Measurements from ENCODE around the gene NHSL1.
"Not testable (repeated sequence)": the region's sequence is repeated elsewhere in the genome, so short reads cannot be mapped to it uniquely, and the experiment has no call there.

Gene NHSL1

DNA sequence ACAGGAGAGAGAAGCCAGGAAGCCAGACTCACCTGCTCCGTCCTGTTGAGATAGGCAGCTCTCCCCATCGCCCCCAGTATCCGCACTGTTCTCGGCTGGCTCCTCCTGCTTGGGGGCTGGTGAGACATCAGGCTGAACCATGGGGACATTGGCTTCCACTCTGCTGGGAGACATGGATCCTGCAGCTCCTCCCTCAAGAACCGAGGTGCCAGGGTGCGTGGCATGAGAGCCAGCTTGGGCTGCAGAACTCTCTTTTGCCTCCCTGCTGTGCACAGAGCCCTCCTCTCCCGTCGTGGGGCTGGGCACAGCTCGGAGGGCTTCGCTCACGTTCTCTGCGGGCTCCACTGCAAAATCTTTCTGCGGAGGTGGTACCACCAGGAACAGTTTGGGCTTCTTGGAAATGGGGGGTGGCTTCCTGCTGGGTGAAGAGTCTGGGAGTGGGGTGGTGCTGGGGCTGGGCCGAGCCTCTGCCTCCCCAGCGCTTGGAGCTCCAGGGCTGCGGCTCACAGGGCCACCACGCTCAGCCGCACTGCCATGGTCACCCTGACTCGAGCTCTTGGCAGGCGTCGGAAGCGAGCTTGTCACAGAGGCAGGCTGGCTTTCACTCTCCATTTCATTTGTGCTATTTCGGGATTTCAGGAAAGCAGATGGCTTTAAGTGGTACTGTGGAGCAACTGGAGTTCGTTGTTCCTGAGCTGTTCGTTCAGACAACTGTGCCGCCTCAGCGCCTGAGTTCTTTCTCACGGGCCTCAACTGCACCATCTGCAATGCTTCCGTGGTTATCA lies 68.7 kb downstream of the NHSL1 start:
- Histone ChIP-seq H3K9ac (ENCODE audit: low read depth in 1 of 2, low read length in 2 of 2) (no peak overlapping the region), H3K4me3 (ENCODE audit: low read length in 2 of 2) (no peak overlapping the region), H3K4me1 (ENCODE audit: control insufficient read depth in 2 of 2, insufficient read depth in 2 of 2, low read length in 2 of 2) (peaks cover 0 to 3% of the 10 kb centered on the region in 2 donors), H3K9me3 (ENCODE audit: control insufficient read depth in 2 of 2, low read length in 2 of 2) (no peaks in the 10 kb centered on the region), H3K27ac (ENCODE audit: low read depth in 2 of 2, low read length in 2 of 2) (no peak overlapping the region), H3K27me3 (ENCODE audit: control insufficient read depth in 2 of 2, insufficient read depth in 2 of 2, low read length in 2 of 2) (no peaks in the 10 kb centered on the region), H3K36me3 (ENCODE audit: control insufficient read depth in 2 of 2, insufficient read depth in 2 of 2, low read length in 2 of 2) (peaks cover 50 to 51% of the 10 kb centered on the region in 2 donors)

DNA sequence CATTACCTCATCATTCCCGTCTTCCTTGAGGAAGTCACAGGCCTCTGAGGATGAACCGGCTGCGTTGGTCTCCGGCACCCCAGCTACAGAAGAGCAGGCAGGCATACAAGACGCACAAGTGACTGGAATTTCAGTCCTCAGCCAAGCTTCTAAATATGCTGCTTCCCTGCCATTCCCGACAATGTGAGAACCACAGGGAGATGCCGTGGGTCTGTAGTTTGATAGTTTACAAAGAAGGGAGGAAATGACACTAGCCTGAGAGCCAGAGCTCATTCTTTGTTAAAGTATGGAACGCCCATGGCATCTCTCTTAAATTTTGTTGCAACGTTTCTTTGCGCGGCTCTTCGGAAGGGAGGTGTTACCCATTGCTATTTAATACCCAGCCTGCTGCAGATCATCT lies 69.5 kb downstream of the NHSL1 start:
- Histone ChIP-seq H3K27ac (ENCODE audit: low read depth in 2 of 2, low read length in 2 of 2) (no peak overlapping the region), H3K4me3 (ENCODE audit: low read length in 2 of 2) (no peak overlapping the region), H3K36me3 (ENCODE audit: control insufficient read depth in 2 of 2, insufficient read depth in 2 of 2, low read length in 2 of 2) (peaks cover 50 to 53% of the 10 kb centered on the region in 2 donors), H3K27me3 (ENCODE audit: control insufficient read depth in 2 of 2, insufficient read depth in 2 of 2, low read length in 2 of 2) (no peaks in the 10 kb centered on the region), H3K9ac (ENCODE audit: low read depth in 1 of 2, low read length in 2 of 2) (no peak overlapping the region), H3K4me1 (ENCODE audit: control insufficient read depth in 2 of 2, insufficient read depth in 2 of 2, low read length in 2 of 2) (peaks cover 0 to 3% of the 10 kb centered on the region in 2 donors), H3K9me3 (ENCODE audit: control insufficient read depth in 2 of 2, low read length in 2 of 2) (no peaks in the 10 kb centered on the region)

DNA sequence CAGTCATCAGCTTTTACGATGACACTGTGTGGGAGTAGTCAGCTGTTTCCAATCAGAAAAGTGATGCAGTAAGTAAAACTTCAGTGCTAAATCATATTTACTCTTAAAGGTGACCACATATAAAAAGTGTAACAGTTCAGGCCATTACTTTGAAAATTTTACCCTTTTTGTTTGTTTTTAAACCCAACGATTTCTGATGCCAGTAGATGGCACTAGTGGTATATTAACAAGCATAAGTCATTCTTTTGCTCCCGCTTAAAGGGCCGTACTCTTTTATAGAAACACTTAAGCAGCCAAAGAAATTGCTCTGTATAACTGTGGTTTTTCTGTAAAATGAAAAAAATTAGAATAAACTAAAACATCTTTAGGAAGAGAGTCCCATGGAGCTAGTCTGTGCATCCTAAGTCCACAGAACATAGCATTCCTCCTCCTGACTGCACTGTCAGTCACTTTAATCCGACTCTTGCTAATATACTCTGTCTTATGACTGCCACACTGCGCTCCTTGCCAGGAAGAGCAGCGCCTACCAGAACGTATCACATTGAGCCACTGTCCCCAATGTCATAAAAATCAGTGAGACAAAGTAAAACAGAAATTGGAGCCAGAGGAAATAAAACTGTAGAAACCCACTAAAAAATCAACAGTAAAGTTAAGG lies 70.2 kb downstream of the NHSL1 start:
- peaks cover 0 to 3% of the 10 kb centered on the region in 2 donors for H3K4me1 ChIP-seq (ENCODE audit: control insufficient read depth in 2 of 2, insufficient read depth in 2 of 2, low read length in 2 of 2)
- no peak overlapping the region for H3K4me3 ChIP-seq (ENCODE audit: low read length in 2 of 2)
- H3K9me3 ChIP-seq (ENCODE audit: control insufficient read depth in 2 of 2, low read length in 2 of 2), result no peaks in the 10 kb centered on the region
- no peak overlapping the region for H3K9ac ChIP-seq (ENCODE audit: low read depth in 1 of 2, low read length in 2 of 2)
- peaks cover 57% of the 10 kb centered on the region in 2 donors for H3K36me3 ChIP-seq (ENCODE audit: control insufficient read depth in 2 of 2, insufficient read depth in 2 of 2, low read length in 2 of 2)
- H3K27ac ChIP-seq (ENCODE audit: low read depth in 2 of 2, low read length in 2 of 2), result no peak overlapping the region
- H3K27me3 ChIP-seq (ENCODE audit: control insufficient read depth in 2 of 2, insufficient read depth in 2 of 2, low read length in 2 of 2), result no peaks in the 10 kb centered on the region

DNA sequence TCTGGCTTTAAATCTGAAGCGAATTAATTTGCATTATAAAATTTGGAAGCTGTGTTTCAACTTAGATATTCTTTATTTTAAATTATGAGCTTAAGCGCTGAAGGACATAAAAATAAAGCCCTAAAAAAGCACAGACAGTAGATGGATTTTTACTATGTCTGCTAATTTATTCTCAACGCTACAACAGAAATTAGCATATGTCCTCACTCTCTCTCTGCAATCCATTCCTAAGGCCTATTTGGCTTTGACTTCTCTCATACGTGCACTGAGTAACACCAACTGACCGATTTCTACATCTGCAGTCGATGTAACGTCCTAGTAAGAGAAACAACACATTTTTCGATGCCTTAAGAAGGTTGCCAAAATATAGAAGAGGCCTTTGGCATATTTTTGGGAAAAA lies 71.6 kb downstream of the NHSL1 start:
- Histone ChIP-seq H3K27me3 (ENCODE audit: control insufficient read depth in 2 of 2, insufficient read depth in 2 of 2, low read length in 2 of 2) (no peaks in the 10 kb centered on the region), H3K4me1 (ENCODE audit: control insufficient read depth in 2 of 2, insufficient read depth in 2 of 2, low read length in 2 of 2) (peaks cover 0 to 3% of the 10 kb centered on the region in 2 donors), H3K9me3 (ENCODE audit: control insufficient read depth in 2 of 2, low read length in 2 of 2) (no peaks in the 10 kb centered on the region), H3K27ac (ENCODE audit: low read depth in 2 of 2, low read length in 2 of 2) (no peak overlapping the region), H3K36me3 (ENCODE audit: control insufficient read depth in 2 of 2, insufficient read depth in 2 of 2, low read length in 2 of 2) (peaks cover 49 to 54% of the 10 kb centered on the region in 2 donors), H3K9ac (ENCODE audit: low read depth in 1 of 2, low read length in 2 of 2) (no peak overlapping the region), H3K4me3 (ENCODE audit: low read length in 2 of 2) (no peak overlapping the region)

DNA sequence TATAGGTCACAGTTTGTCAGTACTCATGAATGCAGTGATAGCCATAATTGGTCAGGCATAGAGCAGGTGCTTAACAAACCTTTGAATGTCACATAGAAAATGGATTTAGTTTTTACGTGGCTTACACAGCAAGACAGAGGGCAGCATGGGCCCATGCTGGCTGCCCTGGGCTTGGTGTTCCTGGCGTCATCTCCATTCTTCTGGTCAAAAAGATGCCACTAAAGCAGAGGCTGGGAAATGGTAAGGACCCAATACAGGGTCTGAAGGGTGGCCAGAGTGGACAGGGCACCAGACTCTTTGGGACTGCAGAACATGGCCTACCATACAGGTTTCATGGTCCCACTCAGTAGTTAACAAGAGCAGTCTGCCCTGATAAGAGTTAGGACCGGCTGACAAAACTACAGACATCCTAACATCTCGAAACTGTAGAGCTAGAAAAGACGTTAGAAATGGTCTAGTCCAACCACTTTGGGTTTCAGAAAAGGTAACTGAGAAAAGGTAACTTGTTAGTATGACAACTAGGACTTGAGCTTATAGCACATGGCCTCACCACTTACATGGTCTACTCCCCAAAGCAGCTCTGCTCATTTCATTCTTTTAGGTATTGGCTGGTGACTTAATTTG lies 72.7 kb downstream of the NHSL1 start:
- H3K9me3 ChIP-seq (ENCODE audit: control insufficient read depth in 2 of 2, low read length in 2 of 2), result no peaks in the 10 kb centered on the region
- H3K27me3 ChIP-seq (ENCODE audit: control insufficient read depth in 2 of 2, insufficient read depth in 2 of 2, low read length in 2 of 2), result no peaks in the 10 kb centered on the region
- no peak overlapping the region for H3K27ac ChIP-seq (ENCODE audit: low read depth in 2 of 2, low read length in 2 of 2)
- peaks cover 0 to 3% of the 10 kb centered on the region in 2 donors for H3K4me1 ChIP-seq (ENCODE audit: control insufficient read depth in 2 of 2, insufficient read depth in 2 of 2, low read length in 2 of 2)
- H3K36me3 ChIP-seq (ENCODE audit: control insufficient read depth in 2 of 2, insufficient read depth in 2 of 2, low read length in 2 of 2), result peaks cover 38 to 44% of the 10 kb centered on the region in 2 donors
- no peak overlapping the region for H3K9ac ChIP-seq (ENCODE audit: low read depth in 1 of 2, low read length in 2 of 2)
- H3K4me3 ChIP-seq (ENCODE audit: low read length in 2 of 2), result no peak overlapping the region

DNA sequence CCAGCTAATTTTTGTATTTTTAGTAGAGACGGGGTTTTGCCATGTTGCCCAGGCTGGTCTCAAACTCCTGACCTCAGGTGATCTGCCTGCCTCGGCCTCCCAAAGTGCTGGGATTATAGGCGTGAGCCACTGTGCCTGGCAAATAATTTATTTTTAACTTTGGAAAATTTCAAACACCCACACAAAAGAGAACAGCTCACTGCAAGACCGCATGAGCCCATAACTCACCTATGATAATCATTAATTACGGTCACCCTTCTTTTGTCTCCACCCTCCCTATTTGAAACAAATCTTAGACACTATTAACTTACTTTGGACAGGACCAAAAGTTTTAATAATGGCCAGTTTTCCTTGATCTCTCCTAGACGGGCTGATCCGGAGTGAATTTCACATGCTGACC lies 74.0 kb downstream of the NHSL1 start:
- not testable (repeated sequence) for H3K9ac ChIP-seq (ENCODE audit: low read depth in 1 of 2, low read length in 2 of 2); H3K27ac ChIP-seq (ENCODE audit: low read depth in 2 of 2, low read length in 2 of 2); H3K27me3 ChIP-seq (ENCODE audit: control insufficient read depth in 2 of 2, insufficient read depth in 2 of 2, low read length in 2 of 2); H3K9me3 ChIP-seq (ENCODE audit: control insufficient read depth in 2 of 2, low read length in 2 of 2); H3K4me1 ChIP-seq (ENCODE audit: control insufficient read depth in 2 of 2, insufficient read depth in 2 of 2, low read length in 2 of 2); H3K4me3 ChIP-seq (ENCODE audit: low read length in 2 of 2)
- H3K36me3 ChIP-seq (ENCODE audit: control insufficient read depth in 2 of 2, insufficient read depth in 2 of 2, low read length in 2 of 2), result peaks cover 35 to 41% of the 10 kb centered on the region in 2 donors

DNA sequence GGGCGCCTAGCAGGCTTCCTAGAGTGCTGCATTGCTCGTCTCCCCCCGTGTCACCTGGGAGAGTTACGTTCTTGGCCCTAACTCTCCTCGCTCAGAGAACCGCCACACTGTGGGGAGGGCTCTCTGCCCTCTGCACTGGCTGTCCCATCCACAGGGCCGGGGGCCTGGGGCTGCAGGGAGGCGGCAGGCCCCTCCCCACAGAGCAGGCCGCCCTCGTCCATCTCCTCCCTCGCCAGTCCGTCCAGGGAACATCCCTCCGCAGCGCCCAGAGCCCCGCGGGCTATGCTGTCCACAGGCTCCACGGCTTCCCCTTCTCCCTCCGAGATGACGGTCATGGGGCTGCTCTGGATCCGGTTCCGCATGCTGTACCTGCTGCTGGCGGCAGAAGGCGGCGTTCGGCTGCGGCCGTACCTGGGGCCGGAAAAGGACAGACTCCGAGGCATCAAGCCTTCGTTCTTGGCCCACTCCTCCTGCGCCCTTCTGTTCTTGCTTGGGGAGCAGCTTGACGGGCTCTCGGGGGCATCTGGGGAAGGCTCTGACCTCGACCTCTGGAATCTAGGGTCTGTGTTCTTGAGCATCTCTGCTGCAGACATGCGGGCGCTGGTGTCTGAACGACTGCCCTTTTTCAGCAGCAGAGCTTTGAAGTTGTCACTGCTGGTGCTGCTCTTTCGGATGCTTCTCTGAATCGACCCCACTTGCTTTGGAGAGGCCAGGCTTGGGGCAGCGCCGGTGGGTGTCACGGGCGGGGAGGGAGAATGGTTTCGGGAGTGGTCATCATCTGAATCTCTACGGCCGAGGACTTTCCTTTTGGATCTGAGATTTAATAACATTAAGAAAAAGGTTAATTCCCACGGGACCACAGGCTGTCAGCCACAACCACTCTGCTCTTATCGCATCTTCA lies 75.0 kb downstream of the NHSL1 start:
- Histone ChIP-seq H3K27me3 (ENCODE audit: control insufficient read depth in 2 of 2, insufficient read depth in 2 of 2, low read length in 2 of 2) (no peaks in the 10 kb centered on the region), H3K36me3 (ENCODE audit: control insufficient read depth in 2 of 2, insufficient read depth in 2 of 2, low read length in 2 of 2) (peaks cover 35 to 41% of the 10 kb centered on the region in 2 donors), H3K4me3 (ENCODE audit: low read length in 2 of 2) (no peak overlapping the region), H3K27ac (ENCODE audit: low read depth in 2 of 2, low read length in 2 of 2) (no peak overlapping the region), H3K9me3 (ENCODE audit: control insufficient read depth in 2 of 2, low read length in 2 of 2) (no peaks in the 10 kb centered on the region), H3K9ac (ENCODE audit: low read depth in 1 of 2, low read length in 2 of 2) (no peak overlapping the region), H3K4me1 (ENCODE audit: control insufficient read depth in 2 of 2, insufficient read depth in 2 of 2, low read length in 2 of 2) (peaks cover 0 to 3% of the 10 kb centered on the region in 2 donors)

DNA sequence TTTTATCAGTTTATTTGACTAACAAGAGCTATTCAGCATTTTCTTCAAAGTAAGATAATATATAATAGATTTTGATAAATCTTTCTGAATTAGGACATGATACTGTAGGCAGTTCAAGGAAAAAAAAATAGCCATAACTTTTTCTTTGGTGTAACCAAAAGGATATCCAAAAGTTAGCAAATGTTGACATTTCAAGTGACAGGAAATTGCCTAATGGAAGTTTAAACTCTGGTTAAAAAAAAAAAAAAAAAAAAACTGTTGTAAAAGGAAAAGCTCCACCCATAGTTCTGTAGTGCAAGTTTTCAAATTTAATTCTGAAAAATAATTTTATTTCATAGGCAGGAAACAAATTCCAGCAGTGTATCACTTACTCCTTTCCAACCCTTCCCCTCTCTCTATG lies 76.4 kb downstream of the NHSL1 start:
- no peak overlapping the region for H3K27ac ChIP-seq (ENCODE audit: low read depth in 2 of 2, low read length in 2 of 2)
- H3K4me1 ChIP-seq (ENCODE audit: control insufficient read depth in 2 of 2, insufficient read depth in 2 of 2, low read length in 2 of 2), result no peaks in the 10 kb centered on the region
- H3K9ac ChIP-seq (ENCODE audit: low read depth in 1 of 2, low read length in 2 of 2), result no peak overlapping the region
- no peaks in the 10 kb centered on the region for H3K9me3 ChIP-seq (ENCODE audit: control insufficient read depth in 2 of 2, low read length in 2 of 2)
- no peaks in the 10 kb centered on the region for H3K27me3 ChIP-seq (ENCODE audit: control insufficient read depth in 2 of 2, insufficient read depth in 2 of 2, low read length in 2 of 2)
- no peak overlapping the region for H3K4me3 ChIP-seq (ENCODE audit: low read length in 2 of 2)
- peaks cover 29 to 39% of the 10 kb centered on the region in 2 donors for H3K36me3 ChIP-seq (ENCODE audit: control insufficient read depth in 2 of 2, insufficient read depth in 2 of 2, low read length in 2 of 2)

DNA sequence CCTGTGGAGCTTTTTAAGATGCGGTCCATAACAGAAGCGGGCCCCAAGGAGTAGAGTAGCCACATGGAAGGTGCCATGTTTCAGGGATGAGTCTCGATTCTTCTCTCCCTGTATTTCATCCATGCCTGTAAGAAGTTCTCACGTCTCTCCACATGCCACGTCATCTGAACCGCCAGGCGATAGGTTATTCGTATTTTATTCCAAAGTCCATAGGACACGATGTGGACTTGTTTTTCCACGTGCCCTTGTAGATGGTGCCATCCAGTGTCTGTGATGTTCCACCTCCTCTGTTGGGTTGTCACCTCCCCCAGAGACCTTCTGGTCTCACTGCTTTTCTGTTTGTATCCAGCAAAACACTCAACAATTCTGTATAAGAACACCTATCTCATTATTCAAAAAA lies 77.7 kb downstream of the NHSL1 start:
- Histone ChIP-seq H3K27me3 (ENCODE audit: control insufficient read depth in 2 of 2, insufficient read depth in 2 of 2, low read length in 2 of 2) (no peaks in the 10 kb centered on the region), H3K4me3 (ENCODE audit: low read length in 2 of 2) (no peak overlapping the region), H3K9me3 (ENCODE audit: control insufficient read depth in 2 of 2, low read length in 2 of 2) (no peaks in the 10 kb centered on the region), H3K27ac (ENCODE audit: low read depth in 2 of 2, low read length in 2 of 2) (no peak overlapping the region), H3K9ac (ENCODE audit: low read depth in 1 of 2, low read length in 2 of 2) (no peak overlapping the region), H3K36me3 (ENCODE audit: control insufficient read depth in 2 of 2, insufficient read depth in 2 of 2, low read length in 2 of 2) (peaks cover 23 to 34% of the 10 kb centered on the region in 2 donors), H3K4me1 (ENCODE audit: control insufficient read depth in 2 of 2, insufficient read depth in 2 of 2, low read length in 2 of 2) (no peaks in the 10 kb centered on the region)
